DOHH2 (cell line): Measurements from ENCODE around the gene SUB1.
"Not testable (repeated sequence)": the region's sequence is repeated elsewhere in the genome, so short reads cannot be mapped to it uniquely, and the experiment has no call there.

ENCODE experiments used
- EZH2phosphoT487 ChIP-seq: fragments of 200-600 bp; sonication (generic); IDR thresholded peaks from 2 replicates; pipeline ENCODE4 v1.6.1; 2017; ENCODE audit warnings: borderline replicate concordance, mild to moderate bottlenecking, antibody characterized with exemption, low read length, moderate library complexity, mixed read lengths
- TF ChIP-seq, protein P1 (sequence below): fragments of 200-600 bp; sonication (generic); IDR thresholded peaks from one replicate; pipeline ENCODE4 v1.5.1; 2014; ENCODE audit warnings: antibody characterized with exemption, mild to moderate bottlenecking, low read depth, low read length; ENCODE audit not compliant: poor library complexity, severe bottlenecking

DNA sequence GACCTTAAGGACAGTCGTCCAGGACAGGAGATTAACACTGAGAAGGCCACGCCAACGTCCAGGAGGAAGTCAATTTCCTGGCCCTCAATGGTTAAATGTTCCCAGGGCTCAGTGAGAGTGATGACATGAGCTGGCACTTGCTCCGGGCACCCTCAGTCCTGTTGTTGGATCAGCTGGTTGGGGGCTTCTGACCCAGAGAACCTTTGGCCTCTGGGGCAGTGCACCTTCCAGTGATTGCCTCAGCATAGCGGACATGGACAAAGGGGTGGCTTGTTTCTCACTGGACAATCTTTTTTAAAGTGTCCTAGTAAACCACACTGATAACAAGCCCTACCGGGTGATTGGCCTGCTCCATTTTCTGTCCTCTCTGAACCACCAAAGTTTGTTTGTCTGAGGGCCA is 28.8 kb upstream of the SUB1 start:
- TF ChIP-seq, protein P1, sequence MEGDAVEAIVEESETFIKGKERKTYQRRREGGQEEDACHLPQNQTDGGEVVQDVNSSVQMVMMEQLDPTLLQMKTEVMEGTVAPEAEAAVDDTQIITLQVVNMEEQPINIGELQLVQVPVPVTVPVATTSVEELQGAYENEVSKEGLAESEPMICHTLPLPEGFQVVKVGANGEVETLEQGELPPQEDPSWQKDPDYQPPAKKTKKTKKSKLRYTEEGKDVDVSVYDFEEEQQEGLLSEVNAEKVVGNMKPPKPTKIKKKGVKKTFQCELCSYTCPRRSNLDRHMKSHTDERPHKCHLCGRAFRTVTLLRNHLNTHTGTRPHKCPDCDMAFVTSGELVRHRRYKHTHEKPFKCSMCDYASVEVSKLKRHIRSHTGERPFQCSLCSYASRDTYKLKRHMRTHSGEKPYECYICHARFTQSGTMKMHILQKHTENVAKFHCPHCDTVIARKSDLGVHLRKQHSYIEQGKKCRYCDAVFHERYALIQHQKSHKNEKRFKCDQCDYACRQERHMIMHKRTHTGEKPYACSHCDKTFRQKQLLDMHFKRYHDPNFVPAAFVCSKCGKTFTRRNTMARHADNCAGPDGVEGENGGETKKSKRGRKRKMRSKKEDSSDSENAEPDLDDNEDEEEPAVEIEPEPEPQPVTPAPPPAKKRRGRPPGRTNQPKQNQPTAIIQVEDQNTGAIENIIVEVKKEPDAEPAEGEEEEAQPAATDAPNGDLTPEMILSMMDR, result not testable (repeated sequence)
- TF ChIP-seq EZH2phosphoT487, result not testable (repeated sequence)
